ENCODE data around the gene SYT1.
"Not testable (repeated sequence)": the region's sequence is repeated elsewhere in the genome, so short reads cannot be mapped to it uniquely, and the experiment has no call there.

The SYT1 gene

DNA sequence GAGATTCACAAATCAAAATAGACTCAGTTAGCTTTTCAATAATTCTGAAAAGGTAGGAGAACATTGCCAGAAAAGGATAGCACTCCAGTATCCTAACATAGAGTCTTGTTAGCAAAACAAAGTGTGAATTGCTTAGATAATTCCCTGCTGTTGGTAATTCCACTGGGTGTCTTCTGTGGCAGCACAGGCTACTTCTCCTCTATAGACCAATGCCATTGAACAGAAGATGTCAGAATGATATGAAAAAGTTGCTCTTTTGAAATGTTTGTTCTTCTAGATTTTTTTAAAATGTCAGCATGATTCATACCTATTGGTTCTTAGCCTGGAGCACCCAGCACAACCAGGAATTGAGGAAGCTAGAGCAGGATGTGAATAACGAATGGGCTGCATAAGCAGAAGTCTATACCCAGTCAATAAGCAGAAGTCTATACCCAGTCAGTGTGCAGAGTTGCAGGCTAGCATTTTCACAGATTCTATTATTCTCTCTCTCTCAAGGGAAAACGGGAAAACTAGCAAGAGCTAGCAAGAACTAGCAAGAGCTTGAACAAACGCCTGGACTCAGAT lies 112.8 kb downstream of the SYT1 start:
- no peak for DNase-seq

DNA sequence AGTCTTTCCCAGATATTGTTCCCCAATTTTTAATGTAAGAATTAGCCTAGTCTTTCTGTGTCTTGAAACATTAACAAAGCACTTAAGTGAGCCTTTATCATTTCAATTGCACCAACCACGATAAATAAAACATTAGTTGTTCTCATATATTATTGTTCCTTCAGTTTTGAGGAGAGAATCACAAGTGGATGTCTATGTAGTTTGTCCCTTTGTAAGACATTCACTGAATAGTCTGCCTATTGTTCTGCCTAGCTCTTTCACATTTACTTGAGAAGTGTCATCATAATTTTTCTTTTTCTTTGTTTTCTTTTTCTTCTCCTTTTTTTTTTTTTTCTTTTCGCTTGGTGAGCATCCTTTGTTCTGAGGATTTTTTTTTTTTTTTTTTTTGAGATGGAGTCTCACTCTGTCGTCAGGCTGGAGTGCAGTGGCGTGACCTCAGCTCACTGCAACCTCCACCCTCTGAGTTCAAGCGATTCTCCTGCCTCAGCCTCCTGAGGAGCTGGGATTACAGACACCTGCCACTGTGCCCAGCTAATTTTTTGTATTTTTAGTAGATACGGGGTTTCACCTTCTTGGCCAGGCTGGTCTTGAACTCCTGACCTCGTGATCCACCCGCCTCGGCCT lies 129.7 kb downstream of the SYT1 start:
- no peak for DNase-seq

DNA sequence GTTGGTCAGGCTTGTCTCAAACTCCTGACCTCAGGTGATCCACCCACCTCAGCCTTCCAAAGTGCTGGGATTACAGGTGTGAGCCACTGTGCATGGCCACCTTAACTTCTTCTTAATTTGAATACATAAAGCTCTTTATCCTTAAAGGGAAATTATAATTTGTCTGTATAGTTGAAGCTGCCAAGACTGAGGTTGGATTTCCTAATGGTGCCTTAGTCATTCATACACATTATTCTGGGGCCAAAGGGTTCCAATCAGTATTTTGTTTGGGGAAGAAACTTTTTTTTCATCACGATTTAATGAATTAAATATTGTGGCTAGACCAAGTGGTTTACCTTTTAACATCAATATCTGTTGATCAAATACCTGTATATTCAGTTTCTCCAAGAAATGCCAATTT lies 135.9 kb downstream of the SYT1 start:
- DNase-seq: no peak

DNA sequence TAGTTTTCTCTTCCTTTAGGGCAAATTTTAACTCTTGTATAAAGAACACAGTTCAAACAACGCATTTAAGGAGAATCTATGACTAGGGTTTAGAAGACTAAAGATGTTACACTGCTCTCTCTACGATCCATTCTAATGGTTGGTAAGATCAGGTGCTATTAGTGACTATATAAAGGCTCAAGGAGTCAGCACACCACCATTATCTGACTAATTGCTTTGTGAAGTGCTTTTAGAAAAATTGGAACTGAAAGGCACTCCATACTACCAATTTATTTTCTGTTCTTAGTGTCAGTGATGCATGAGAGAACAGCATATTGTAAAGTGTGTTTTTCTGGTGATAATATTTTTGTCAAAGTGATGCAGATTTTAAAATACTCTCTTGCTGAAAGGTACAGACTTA lies 136.8 kb downstream of the SYT1 start:
- DNase-seq: no peak

DNA sequence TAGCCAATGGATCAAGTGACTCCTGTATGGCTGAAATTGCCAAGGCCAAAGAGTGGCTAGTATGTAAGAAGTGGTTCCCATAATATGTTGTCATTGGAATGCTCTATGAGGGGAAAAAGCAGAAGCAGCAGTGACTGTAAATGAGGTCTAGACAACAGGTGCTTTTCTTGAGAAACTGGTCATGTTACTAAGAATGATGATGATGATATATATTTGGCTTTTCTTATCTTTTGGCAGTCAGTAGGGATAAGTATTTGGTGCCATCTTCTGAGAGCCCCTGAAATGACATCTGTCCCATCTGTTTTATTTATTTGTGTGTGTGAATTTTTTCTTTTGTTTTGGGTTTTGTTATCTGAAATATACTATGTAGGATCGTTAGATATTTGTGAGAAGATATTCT lies 141.7 kb downstream of the SYT1 start:
- DNase-seq: no peak

DNA sequence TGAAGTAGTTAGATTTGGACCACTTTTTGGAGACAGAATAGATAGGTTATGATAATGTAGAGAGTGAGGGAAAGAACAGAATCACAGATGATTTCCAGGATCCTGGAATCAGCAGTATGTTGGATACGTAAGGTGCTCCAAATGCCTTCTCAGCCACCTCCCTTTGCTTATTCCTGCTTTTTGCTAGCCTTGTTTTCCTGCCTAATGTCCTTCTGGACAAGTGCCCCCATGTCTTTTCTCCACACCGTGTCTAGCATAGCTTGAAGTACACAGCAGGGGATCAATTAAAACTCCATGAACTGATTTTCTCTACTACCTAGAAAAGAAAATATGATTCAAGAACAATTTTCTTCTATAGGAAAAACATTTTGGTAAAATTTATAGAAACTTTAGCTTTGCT lies 144.0 kb downstream of the SYT1 start:
- no peak for DNase-seq

DNA sequence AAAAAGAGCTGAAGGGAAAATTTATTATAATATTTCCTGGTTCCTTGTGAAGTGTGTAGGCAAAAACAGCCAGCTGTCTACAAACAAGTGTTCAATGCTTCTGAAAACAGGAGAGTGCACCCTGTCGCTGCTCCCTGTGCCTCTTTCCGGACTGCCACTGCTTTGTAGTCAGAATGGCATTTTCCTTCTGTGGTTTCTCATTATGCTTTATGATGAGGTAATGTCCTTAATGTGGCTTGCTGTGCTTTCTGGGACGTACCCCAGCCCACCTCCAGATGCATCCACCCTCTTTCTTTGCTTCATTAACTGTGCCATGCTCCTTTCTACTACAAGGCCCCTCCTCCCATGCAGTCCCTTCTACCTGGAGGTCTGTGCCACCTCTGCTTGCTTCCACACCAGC lies 148.1 kb downstream of the SYT1 start:
- no peak for DNase-seq

DNA sequence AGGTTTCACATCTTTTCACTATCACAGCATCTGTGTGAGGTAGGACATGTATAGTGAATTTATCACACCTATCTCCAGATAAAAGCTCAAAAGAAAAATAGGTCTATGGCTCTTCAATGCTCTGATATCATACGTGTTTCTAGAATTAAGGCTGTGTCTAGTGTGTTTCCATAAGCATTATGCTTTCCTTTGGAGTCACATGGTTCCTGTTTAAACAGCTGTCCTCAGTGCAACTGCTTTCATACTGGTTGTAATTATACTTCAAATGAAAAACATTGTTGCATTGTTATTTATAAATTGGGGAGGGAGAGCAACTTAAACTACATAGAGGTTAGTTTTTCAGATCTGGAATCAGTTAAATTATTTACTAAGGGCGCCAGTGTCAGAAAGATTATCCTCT lies 151.6 kb downstream of the SYT1 start:
- no peak for DNase-seq

DNA sequence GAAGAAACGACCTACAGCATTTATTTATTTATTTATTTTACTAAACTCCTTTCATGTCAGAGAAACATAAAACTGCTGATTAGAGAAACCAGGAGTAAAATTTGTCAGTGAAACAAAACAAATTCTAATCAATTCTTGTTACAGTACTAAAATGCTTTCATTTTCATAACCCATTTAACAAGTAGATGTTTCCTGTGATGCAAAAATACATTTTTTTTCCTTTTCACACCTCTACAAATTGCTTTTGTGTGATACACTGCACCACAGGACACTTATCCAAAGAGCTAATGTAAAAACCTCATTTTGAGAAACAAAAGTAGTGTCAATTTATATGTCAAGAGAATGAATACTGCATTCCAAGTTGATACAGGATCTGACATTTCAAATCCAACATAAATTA lies 155.1 kb downstream of the SYT1 start:
- no peak for DNase-seq

DNA sequence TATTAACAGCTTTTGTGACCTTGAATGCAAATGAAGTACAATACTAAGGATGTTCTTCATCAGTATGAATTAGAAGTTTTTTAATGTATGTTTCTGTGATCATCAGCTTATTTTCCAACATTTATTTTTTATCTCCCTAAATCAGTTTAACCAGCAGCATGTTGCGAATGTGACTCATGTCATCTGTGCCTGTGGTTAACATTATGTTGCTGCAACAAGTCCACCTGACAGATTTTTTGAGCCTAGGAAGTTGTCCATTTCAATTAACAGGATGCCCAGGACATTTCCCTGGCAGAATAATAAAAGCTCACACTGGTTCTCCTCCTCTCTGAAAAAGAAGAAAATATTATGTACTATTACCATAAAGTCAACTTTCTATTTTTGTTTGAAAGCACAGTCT lies 155.5 kb downstream of the SYT1 start:
- DNase-seq: no peak

DNA sequence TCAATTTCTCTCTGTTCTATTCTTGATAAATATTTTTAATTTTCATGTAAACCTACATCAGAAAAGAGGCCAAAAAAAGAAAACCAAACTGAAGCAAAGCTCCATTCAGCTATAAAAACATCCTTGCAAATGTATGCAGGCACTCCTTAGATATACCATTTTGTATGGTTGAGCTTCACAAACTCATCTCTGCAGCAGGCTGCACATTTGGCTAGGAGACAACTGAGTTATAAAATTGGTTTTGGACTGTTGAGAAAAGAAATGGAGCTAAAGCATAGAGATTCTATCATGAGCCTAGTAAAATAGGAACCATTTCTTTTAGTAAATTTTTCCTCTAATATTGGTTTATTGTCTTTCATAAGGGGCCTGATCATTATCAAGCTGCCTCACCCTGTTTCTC lies 156.4 kb downstream of the SYT1 start:
- DNase-seq: no peak

DNA sequence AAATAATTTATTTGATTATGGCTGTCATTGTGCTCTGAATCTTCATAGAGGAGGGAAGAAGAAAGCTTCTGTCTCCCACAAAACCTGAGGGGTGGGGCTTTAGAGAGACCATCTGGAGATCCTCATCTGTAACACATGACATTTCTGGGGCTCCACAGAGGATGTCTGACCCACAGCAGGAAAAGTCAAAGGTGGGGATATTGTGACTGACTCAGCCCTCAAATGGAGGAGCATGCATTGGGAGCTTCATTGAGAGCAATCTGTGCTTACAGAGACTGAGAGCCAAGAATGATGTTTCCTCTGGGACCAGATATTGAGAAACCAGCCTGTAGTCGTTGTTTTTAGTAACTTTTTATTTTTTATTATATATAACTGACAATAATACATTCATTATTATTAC lies 158.7 kb downstream of the SYT1 start:
- DNase-seq: no peak

DNA sequence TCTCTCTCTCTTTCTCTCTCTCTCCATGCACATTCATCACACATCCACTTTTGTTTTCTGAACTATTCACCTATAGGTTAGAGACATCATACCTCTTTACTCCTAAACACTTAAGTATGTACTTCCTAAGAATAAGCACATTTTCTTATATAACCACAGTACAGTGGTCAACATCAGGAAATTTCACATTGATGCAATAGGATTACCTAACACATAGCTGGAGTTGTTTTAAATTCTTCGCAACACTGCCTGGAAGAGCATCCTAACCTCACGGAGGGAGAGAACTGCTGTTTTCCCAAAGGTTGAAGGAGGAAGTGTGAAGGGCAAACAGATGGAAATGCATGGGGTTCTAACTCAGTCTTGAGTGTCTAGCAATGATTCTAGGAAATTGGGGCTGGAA lies 159.2 kb downstream of the SYT1 start:
- DNase-seq: no peak

DNA sequence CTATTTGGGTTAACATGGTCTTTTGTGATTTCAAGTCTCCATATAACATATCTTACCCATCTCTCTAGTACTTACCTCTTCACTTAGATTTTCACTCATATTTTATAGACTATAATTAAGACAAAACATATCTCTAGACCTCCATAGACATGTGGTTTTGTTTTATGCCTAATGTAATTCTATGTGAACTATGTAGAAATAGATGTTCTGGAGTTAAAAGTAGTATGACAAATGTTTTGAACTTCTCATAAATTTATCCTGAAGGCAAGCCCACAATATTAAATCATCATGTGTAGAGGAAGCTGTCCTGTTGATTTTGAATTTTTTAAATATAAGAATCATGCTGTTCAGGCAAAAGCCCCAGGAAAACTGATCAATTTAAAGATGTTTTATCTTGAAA lies 169.2 kb downstream of the SYT1 start:
- DNase-seq: no peak

DNA sequence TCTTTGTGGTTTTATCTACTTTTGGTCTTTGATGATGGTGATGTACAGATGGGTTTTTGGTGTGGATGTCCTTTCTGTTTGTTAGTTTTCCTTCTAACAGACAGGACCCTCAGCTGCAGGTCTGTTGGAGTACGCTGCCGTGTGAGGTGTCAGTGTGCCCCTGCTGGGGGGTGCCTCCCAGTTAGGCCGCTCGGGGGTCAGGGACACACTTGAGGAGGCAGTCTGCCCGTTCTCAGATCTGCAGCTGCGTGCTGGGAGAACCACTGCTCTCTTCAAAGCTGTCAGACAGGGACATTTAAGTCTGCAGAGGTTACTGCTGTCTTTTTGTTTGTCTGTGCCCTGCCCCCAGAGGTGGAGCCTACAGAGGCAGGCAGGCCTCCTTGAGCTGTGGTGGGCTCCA lies 180.2 kb downstream of the SYT1 start:
- not testable (repeated sequence) for DNase-seq

DNA sequence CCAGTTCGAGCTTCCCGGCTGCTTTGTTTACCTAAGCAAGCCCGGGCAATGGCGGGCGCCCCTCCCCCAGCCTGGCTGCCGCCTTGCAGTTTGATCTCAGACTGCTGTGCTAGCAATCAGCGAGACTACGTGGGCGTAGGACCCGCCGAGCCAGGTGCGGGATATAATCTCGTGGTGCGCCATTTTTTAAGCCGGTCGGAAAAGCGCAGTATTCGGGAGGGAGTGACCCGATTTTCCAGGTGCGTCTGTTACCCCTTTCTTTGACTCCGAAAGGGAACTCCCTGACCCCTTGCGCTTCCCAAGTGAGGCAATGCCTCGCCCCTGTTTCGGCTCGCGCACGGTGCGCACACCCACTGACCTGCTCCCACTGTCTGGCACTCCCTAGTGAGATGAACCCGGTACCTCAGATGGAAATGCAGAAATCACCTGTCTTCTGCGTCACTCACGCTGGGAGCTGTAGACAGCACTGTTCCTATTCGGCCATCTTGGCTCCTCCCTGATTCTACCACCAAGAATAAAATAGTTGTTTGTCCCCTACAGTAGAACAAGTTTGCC lies 180.7 kb downstream of the SYT1 start:
- not testable (repeated sequence) for DNase-seq

DNA sequence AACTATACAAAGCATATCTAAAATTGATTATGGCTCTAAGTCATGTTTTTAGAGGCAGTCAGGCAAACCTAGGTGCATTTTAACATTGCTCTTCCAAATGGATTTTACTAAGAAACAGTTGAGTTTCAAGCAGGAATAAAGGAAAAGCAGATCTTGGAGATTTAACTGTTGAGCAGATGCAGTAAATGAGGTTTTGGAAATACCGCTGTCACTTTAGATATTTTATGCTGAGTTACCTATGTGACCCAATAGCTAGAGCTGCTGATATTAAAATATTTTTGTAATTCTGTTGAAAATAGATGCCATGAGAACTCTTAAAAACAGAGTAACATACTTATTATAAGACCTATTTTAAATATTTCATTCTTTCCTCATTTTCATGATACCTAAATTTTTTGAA lies 181.4 kb downstream of the SYT1 start:
- DNase-seq: no peak

DNA sequence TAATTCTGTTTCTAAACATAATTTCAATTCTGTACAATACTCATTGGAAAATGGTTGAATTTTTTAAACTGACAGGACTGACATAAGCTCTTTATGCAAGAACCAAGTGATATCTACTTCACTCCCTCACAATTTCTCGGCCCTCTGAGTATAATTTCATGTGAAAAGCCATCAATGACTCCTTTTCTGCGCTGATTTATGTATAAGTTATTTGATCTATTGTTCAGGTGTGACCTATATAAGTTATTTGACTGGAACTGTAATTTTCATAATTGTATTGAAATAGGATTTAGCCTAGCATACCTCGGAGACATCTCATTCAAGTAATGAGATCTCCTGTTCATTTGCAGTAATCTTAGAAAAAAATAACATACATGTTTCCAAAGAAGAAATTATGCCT lies 184.4 kb downstream of the SYT1 start:
- no peak for DNase-seq

DNA sequence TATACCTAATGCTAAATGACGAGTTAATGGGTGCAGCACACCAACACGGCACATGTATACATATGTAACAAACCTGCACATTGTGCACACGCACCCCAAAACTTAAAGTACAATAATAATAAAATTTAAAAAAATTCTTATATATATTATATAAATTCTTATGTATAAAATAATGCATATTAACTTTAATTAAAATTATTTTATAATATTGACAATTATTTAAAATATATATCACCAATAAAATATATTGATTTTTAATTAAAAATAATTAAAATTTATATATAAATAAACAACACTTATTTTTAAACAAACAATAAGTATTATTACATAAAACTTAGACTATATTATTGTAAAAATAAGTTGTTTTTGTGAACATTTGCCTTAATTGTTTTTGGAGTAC lies 188.8 kb downstream of the SYT1 start:
- DNase-seq: no peak

DNA sequence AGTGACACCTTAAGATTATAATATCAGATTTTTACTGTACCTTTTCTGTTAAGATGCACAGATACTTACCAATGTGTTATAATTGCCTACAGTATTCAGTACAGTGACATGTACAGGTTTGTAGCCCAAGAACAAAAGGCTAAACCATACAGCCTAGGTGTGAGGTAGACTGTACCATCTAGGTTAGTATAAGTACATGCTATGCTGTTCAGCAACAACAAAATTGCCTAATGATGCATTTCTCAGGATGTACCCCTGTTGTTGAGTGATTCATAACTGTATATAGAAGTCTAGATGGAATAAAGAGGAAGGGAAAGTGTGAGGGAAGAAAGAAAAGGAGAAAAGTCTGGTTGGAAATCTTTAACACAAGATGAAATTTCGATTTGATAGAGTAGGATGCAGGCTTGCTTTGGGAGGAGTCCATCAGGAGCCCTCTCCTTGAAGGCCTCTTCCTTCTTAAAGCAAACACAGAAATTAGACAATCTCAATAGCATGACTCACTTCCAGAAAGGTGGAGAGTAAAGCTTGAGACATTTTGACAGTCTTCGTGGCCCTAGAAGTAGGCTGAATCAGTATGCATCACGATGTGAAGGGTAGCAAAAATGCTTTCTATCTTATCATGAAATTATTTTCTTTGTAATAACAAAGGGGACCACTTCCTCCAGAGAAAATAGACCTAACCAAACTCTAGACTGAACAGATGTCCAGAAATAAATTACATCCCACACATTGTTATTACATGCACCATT lies 191.5 kb downstream of the SYT1 start:
- DNase-seq: no peak

DNA sequence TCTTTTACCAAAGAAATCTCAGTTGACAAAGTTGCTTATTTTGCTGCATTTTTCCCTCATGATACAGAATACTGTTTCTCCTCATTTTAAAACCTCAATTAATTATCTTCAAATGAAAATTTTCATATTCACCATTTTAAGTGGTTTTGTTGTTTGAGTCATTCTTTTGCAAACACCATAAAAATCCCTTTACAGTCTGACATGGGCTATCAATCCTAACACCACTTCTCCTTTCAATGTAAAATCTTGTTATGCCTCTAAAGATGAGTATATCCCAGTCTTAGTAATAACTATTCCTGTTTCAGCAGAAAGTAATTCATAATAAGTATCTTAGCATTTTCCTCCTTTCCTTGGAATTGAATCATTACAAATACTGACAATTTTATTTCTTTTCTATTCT lies 192.2 kb downstream of the SYT1 start:
- no peak for DNase-seq

DNA sequence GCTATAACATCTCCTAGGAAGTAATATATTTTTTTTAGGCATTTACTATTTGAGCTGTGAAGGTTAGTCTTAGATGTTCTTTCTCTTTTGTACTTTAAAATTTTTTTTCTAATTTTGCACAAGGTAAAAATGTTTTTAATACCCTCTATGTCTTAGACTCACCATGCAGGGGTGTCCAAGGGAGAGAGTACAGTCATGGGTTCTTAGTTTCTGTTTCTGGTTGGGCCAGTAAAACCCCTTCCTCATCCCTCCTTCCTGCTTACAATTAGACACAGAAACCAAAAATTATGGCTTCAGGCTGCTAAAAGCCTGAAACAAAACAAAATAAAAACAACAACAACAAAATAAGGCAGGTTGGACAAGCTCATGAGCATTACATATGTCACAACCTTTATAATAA lies 193.0 kb downstream of the SYT1 start:
- no peak for DNase-seq

DNA sequence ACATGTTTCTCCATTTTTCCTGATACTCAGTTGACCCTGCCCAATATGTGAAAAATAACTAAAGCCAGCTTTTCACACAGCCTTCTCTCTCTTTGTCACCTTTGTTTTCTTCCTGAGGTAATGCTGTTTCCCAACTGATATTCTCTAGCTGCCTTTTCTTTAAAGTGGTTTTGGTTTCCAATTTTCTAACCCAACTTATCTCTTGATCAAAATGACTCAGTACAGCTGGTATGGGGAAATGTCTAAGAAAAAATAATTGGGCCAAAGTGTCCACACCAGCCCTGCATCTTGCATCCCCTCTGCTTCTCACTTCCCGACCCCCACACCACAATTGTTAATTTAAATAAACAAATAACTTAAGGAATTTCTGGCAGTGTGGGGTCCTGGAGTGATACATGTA lies 193.8 kb downstream of the SYT1 start:
- no peak for DNase-seq

DNA sequence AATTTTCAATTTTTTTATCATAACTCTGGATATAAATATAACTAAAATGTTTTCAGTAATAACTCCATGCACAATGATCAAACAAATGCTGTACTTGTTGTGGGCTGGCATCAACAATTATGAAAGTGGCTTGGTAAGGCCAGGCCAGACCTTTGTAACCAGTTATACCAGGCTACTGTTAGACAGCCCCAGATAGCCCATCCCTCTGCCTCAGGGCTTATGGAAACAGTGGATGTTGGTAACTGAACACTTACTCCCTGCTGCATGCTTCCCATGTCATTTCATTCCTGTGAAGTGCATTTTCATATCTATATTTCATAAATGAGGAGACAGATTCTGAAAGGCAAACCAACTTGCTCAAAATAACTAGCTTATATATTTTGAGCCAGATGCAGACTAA lies 195.0 kb downstream of the SYT1 start:
- no peak for DNase-seq

DNA sequence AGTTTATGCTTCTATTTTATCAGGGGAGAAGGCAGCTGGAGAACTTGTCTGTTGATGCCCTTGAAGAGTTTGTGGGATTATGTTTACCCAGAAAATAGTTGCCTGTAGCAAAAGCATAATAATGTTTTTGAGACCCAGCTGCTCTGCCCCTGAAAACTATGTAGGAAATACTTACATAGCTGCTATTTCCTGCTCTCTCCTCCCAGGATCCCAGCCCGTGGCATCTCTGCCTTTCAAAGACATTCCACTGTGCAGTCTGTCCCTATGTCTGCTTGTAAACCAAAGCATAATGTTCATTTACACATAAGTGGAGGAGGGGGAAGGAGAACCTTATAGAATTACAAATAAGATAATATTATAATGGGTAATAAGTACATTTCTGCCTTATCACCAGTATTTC lies 198.7 kb downstream of the SYT1 start:
- no peak for DNase-seq

All from stimulated activated CD4-positive, alpha-beta T cell treated with anti-CD3 and anti-CD28 coated beads, Interleukin-12 subunit alpha, Interleukin-12 subunit beta, amount 100 ng/mL, for 4 hours (primary cell).